DMS 273 treated with DMSO at 0.1 percent for 48 hours (cell line): ENCODE measurements around the gene EML5.

Experiments used
- DNase-seq: peaks from one replicate; lab custom pipeline; 2025; lab: John Stamatoyannopoulos, UW

The EML5 gene

DNA sequence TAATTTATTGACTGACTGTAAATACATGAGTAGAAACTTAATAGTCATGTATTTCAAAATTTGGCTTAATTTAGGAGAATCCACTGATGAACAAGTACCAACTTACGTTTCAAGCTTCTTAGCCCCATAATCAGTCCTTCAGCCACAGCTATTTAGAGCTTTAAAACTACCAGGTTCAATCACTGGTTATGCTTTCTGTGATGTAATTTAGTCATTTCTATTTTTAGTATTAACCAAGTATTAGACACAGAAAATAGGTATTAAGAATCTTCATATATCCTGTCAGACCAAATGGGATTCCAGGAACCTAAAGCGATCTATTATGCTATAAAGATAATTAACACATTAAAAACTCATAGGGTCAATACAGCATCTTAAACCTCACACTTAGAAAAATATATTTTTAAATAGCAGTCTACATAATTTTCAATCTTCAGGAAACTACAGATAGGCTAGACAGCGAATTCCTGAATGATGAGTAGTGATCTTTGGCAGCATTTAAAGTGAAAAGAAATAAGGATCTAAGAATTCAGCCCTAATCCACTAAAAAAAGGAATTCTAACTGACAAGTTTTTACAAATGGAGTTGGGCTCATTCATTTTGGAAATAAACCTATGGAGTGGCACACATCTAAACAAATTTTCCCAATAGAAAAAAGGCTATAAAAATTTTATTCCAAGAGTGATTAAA lies 178.4 kb downstream of the EML5 start:
- no peak for DNase-seq

GRCh38 chr14:88613552-88614010 lies 179.2 kb downstream of the EML5 start:
- DNase-seq, result no peak

DNA sequence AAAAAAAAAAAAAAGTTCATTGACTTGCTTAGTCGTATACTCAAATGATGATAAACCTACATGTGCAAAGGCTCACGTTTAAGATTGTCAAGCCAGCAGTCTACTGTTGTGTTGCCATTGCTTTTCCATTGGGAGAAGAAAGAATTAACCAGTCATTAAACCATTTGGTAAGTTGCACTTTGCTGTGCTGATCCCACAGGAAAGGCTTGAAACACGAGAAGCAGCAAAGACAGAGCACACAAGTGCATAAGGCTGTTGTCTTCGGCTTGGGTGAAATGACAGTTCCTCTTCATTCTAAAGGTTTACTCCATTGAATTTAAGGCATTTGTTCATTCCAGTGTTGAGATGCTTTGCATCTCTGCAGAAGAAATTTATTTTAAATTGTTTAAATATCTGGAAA lies 179.8 kb downstream of the EML5 start:
- no peak for DNase-seq

GRCh38 chr14:88611878-88612277 lies 180.9 kb downstream of the EML5 start:
- DNase-seq, result no peak

GRCh38 chr14:88607829-88608228 lies 184.9 kb downstream of the EML5 start:
- no peak for DNase-seq

DNA sequence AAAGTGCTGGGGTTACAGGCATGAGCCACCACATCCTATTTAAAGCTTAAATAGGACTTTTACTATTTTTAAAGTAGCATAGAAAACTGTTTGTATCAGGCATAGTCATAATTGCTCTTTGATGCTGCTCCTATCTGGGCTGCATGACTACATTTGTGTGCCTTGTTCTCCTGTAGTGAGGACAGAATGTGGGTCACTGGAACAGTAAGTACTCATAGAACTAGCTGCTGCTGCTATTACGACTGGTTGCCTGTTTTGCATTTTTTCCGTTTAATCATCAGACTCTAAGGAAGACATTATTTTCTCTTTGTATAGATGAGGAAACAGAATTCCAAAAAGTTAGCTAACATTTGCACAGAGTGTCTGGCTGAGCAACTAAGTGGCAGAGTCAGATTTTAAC lies 187.2 kb downstream of the EML5 start:
- no peak for DNase-seq

GRCh38 chr14:88604212-88604611 lies 188.5 kb downstream of the EML5 start:
- DNase-seq, result no peak

- no peak for DNase-seq
Observed at GRCh38 chr14:88599761-88600439, 192.9 kb downstream of the EML5 start.

GRCh38 chr14:88599326-88599725 lies 193.4 kb downstream of the EML5 start:
- DNase-seq, result no peak

DNA sequence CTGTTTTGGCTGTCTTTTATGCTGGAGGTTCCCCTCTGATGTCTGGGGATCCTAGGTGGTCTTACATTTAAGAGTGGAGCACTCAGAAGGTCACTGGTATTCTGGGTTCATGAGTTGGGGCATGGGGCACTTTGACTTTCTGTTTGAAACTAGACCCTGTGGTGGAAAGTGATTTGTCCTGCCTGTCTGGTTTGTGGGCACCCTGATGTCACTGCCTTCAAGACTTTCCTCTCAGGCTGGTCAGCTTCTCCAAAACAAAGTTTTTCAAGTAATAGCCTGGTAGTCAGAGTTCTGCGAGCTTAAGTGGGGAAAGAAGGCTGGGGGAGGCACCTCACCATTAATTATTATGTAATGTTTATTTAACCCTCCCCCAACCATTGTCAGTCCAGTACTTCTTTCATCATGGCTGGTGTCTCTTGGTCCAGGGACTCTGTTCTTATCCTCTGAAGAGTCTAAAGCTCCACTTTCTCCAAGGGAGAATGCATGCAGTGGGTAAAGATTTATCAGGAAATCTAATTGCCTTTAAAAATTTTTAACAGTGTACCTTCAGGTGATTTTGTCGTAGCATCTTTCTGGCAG lies 194.6 kb downstream of the EML5 start:
- DNase-seq, result no peak

GRCh38 chr14:88597601-88598000 lies 195.2 kb downstream of the EML5 start:
- no peak for DNase-seq

GRCh38 chr14:88597038-88597437 lies 195.7 kb downstream of the EML5 start:
- no peak for DNase-seq

GRCh38 chr14:88592031-88592430 lies 200.7 kb downstream of the EML5 start:
- no peak for DNase-seq

DNA sequence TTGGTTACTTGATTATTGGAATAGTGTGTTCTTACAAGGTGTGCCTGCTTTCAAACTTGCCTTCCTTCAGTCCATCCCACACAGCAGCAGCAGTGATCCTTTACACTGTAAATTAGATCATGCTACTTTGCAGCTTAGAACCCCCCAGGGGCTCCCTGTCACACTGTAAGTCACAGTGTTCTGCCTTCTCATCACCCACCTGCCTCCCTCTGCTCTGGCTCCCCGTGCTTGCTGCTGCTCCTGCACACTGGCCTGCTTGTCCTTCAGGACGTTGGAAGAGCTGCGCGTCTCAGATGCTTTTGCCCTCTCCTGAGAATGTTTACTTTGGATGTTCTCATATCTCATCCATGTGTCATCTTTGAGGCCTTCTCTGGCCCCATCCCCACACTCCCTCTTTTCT lies 202.6 kb downstream of the EML5 start:
- no peak for DNase-seq

GRCh38 chr14:88588081-88588480 lies 204.7 kb downstream of the EML5 start:
- DNase-seq, result no peak

DNA sequence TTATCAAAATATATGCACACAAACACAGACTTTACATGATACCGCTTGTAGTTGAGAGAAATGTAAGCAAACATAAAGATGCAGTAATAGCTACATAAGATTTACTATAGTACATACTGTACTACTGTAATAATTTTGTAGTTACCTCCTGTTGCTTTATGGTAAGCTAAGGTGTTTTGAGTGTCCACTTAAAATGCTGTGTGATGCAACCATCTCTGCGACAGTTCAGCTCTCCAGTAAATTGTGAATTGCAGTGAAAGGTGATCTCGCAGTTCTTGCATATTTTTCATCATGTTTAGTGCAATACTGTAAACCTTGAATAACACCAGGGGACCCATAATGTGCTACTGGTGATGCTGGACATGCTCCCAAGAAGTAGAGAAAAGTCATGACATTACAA lies 208.3 kb downstream of the EML5 start:
- DNase-seq, result no peak

DNA sequence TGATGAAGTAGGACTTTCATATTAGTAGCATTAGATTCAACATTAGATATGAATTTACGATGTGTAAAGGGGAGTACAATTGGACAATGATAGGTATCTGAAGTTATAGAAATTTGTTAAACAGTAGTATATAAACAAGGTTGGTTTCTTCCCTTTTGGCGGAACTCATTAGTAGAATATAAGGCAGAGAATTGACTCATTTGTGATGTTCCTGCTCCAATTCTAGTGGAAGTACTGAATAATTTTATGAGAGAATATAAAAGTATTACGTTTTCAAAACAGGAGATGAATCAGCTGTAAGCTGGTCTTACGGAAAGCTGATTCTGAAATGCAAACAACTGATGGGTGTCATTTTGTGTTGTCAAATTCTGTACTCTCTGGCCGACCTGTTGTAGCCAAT lies 216.5 kb downstream of the EML5 start:
- DNase-seq, result no peak

DNA sequence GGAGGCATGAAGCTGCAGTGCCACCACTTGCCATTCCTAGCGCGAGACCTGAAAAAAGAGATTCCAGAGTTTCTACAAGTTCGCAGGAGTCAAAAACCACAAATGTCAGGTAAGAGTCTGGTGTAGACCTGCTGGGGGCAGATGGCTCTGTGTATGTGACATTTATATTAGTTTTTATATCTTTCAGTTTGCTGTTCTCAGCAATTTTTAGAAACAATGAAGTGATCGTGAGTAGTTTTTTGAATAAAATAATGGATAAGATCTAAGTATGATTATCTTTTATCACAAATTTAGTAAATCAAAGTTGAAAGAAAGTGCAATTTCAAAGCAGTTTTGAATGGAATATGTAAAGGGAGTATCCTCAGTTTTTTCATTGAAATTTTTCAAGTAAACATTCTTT lies 220.6 kb downstream of the EML5 start:
- no peak for DNase-seq

- DNase-seq, result no peak
Observed at GRCh38 chr14:88568196-88568595, 224.6 kb downstream of the EML5 start.

GRCh38 chr14:88565427-88565826 lies 227.3 kb downstream of the EML5 start:
- DNase-seq, result no peak

DNA sequence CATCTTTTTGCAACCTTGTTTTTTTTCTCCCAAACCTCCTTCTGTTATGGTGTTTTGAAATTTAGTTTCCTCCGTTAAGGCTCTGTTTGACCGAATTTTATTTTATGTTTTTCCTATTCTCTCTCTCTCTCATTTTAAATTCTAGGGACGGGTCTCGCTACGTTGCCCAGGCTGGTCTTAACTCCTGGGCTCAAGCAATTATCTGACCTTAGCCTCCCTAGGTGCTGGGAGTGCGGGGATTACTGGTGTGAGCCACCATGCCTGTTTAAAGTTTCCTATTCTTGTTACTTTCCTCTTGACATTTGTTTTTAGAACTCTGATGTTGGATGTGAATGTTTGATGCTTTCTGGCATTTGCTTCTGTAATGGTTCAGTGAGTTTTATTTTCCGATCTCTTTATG lies 228.9 kb downstream of the EML5 start:
- no peak for DNase-seq

DNA sequence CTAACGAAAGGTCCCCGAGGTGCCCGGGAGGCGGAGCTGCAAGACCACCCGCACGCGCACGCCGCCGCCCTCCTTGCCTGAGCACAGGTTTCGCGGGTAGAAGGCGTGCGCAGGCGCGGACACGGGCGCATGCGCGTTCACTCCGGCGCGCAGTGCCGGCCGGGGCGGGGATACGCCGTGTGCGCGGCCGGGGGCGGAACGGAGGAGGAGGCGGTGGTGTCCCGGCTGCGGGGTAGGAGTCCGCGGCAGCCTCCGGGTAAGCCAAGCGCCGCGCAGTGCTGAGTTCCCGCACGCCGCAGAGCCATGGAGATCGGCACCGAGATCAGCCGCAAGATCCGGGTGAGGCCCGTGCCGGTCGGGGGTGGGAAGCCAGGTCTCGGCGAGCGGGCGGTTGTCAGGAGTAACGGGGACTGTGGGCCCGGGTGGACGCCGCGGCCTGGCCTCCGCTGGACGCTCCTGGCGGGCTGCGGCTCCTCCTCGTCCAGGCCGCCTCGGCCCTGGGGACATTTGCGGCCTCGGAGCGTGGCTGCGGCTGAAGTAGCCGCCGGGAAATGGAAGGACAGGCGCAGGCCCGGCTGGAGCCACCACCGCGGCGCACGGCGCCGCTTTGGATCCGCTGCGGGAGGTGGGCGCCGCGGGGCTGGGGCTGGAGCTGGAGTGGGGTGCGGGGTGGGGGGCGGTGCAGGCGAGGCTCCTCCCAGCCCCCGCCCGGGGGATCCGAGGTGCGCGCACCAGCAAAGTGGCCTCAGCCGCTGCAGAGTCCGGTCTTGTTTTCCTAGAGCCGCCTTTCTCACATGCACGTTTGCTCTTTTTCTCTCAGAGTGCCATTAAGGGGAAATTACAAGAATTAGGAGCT lies 229.7 kb downstream of the EML5 start, which contains the start of gene ZC3H14:
Gene ZC3H14 (plus strand): TSS at position 207 of the 856 bp plus-strand sequence. CDS start 97 bp downstream, at position 304.
- peak; percentile 73 for DNase-seq

DNA sequence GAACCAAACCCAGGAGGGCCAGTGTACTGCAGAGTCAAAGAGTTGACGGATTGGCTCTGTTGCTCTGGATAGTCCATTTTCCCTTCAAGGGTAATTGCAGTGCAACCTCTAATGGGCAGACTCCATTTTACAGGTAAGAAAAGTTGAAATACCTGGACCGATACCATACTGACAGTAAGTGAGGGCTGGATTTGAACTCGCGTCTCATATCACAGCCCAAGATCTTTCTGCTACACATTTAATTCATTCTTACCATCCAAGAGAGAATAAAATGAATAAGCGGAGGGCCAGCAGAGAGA lies 230.3 kb downstream of the EML5 start:
- DNase-seq, result no peak
